HG03025 (cell line): Measurements from ENCODE around the gene SSBP4.

ENCODE experiments used
- ATAC-seq: cut with Tn5 transposase; IDR thresholded peaks from one replicate; pipeline ENCODE4 v1.9.1; 2021; ENCODE audit warnings: mild to moderate bottlenecking, moderate library complexity; ENCODE audit not compliant: unreplicated experiment, low FRiP score

SSBP4 gene

GRCh38 chr19:18431351-18432197, 12.4 kb downstream of the SSBP4 start:
- no peak for ATAC-seq

DNA sequence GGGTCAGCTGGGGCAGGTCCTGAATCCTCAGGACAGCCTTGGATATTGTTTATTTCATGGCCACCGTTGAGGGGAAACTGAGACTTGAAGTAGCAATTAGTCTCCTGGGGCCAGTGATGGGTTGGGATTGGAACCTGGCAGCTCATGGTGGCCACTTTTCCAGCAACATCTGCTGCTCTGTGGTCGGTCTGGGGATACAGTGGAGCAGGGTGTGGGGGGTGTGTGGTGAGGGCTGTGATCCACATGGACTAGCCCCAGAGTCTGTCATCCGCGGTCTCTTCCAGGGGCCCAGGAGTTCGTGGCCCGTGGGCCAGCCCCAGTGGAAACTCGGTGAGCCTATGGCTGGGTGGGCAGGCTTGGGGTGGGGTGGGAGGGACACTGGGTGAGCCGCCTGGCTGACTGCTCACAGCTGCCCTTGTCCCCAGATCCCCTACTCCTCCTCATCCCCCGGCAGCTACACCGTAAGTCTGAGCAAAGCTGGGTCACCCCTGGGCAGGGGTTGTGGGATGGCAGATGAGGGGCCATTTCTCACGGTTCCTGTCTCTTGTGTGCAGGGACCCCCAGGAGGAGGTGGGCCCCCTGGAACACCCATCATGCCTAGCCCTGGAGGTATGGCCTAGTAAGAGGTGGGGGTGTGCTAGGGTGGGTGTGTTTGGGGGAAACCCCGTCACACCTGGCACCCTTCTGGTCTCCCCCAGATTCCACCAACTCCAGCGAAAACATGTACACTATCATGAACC, 13.2 kb downstream of the SSBP4 start:
- no peak for ATAC-seq

- ATAC-seq: no peak
These were observed 14.0 kb downstream of the SSBP4 start for GRCh38 chr19:18433015-18433691.

DNA sequence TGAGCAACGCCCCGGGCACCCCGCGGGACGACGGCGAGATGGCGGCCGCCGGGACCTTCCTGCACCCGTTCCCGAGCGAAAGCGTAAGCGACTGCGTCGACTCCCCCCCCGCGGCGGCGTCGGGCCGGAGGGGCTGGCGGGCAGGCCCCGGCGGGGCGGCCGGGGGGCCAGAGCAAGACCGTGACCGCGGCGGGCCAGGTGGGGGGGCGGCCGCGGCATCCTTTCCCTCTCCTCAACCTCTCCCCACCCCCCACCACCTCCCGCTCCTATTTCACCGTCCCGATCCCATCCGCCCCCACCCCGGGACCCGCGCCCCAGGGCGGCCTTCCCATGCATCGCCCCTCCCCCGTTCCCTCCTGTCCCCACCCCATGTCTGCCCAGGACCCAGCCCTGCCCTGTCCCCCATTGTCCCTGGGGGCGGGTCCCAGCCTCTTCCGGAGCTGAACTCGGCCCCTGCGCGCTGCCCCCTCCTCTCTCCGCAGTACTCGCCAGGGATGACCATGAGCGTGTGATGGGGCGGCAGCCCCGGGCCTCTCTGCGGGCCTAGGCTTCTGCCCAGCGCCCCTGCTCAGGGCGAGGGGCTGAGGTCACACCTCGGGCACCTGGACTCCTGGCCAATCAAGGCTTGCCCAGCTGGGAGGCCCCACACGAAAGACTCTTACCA, 14.7 kb downstream of the SSBP4 start:
- ATAC-seq: no peak

GRCh38 chr19:18434411-18435175, 15.4 kb downstream of the SSBP4 start:
- ATAC-seq: no peak

DNA sequence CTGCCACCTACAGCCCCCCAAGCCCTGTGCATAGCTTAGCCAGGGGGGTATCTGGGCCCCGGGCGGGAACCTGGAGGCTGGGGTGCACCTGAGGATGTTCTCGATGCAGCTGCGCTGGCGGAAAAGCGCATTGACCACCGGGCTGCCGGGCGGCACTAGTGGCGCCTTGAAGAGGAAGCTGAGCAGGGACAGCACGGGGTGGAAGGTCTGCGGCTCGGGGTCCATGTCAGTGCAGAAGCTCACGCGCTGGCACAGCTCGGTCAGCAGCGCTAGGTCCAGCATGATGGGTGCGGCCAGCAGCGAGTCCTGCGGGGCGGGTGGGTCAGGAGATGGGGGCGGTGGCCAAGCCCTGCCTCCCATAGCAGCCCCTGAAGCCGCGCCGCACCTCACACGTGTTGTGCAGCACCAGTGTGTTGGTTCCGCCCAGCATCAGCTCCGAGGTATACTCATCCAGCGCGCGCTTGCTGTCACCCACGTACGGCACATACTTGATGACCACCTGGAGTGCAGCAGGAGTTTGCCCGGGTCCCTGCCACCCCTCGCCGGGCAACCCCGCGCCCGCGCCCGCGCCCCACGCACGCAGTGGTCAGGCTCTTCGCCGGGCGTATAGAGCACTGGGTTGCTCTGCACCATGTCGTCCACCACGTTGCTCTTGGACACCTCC, 16.1 kb downstream of the SSBP4 start:
- no peak for ATAC-seq

DNA sequence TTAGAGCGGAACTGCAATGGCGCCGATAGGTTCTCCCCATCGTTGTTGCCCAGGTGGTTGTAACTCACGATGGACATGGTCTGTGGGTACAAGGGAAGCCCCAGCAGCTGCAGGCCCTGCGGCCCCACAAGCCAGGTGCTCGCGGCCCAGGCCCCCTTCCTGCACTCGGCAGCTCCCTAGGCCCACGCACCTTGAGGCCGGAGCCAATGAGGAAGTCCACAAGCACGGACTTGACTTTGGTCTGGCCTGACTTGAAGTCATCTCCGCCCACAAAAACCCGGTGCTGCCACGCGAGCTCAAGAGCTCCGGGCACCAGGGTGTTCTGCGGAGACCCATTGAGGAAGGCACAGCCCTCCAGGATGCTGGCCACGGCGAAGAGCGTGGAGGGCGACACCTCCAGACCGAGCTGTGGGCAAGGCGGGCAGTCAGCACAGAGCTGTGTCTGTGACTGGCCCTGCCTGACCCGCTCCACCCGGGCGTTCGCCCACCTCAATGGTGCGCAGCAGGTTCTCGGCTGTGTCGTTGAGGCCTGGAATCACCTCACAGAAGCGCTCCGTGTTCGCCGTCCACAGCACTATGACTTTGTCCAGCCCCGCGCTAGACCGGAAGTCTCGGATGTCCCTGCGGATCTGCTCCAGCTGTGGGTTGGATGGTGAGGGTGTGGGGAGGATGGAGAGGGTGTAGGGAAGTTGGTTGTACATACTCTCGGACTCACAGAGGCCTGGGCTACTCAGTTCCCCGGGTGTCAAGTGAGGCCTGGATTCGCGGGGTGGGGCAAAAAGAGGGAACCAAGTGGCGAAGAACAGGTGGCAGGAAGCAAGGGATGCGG, 16.9 kb downstream of the SSBP4 start:
- no peak for ATAC-seq

DNA sequence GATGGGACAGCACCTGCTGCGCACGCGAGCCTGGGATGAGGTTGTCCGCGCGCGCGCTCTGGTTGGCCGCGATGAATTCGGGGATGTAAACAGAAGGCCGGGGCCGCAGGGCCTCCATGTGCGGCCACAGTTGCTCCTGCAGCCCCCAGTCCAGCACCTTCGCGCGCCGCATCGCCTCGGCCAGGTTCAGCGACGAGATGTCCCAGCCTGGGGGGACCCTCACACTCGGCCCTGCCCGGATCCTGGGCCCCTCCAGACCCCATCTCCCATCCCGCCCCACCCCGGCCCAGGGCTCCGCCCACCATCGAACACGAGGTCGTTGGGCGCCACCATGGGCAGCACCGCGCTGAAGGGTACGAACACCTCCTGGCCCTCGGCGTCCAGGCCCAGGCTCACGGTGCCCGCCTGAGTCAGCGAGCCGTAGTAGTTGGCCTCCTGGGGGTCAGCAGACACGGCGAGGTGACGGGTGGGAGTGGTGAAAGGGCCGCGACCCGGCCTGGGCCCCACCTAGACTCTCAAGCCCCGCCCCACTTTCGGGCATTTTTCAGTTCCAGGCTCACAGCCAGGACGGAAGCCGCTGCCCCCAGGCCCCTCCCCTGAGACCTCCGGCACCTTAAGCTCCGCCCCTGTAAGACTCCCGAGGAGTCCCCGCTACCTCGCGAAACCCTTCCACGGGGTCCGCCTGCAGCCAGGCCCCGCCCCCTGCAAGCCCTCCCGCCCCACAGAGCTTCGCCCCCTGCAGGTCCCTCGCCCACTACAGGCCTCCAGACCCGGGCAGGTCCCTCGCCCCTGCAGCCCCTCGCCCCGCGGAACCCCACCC, 17.7 kb downstream of the SSBP4 start:
- no peak for ATAC-seq

DNA sequence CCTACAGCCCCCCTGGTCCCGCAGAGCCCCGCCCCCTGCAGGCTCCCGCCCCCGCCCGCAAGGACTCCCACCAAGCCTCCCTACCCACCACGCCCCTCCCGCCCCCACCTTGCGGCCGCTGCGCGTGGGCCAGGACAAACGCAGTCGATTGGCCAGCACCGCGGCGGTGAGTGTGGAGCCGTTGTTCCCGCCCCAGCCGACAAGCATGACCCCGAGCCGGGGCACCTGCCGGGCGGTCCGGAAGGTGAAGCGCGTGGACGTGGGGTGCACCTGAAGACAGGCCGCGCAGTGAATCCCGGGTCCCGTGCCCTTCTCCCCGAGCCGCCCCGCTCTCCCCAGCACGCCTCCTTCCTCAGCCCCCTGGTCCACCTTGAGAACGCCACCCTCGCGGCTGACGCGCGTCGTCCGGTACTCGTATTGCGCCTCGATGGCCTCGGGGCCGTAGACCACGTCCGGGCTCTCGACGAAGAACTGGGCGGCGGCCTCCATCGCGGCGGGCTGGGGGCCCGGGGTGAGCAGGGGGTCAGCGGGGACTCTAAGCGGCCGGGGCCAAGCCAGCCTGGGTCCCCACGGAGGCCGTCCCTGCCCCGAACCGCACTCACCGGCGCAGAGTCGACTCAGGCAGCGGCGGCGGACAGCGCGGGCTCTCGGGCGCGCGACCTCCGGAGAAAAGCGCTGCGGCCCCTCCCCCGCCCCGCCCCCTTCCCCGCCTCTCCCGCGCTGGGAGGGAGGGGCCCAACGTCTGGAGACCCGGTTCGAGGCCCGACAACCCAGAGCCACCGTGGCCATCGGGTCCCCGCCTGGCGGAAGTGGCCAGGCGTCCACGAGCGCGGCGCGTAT, 18.5 kb downstream of the SSBP4 start, which contains the start of gene ISYNA1:
Gene ISYNA1, minus strand, starts transcription at position 643 of the 840 bp plus-strand sequence. Its CDS starts 154 bp downstream, at position 489.
- ATAC-seq: no peak

GRCh38 chr19:18438331-18439024, 19.3 kb downstream of the SSBP4 start:
- ATAC-seq: no peak

- ATAC-seq: no peak
These were observed 20.1 kb downstream of the SSBP4 start for GRCh38 chr19:18439025-18439909.

GRCh38 chr19:18439910-18440237, 20.7 kb downstream of the SSBP4 start:
- no peak for ATAC-seq

GRCh38 chr19:18440415-18440877, 21.2 kb downstream of the SSBP4 start:
- no peak for ATAC-seq

DNA sequence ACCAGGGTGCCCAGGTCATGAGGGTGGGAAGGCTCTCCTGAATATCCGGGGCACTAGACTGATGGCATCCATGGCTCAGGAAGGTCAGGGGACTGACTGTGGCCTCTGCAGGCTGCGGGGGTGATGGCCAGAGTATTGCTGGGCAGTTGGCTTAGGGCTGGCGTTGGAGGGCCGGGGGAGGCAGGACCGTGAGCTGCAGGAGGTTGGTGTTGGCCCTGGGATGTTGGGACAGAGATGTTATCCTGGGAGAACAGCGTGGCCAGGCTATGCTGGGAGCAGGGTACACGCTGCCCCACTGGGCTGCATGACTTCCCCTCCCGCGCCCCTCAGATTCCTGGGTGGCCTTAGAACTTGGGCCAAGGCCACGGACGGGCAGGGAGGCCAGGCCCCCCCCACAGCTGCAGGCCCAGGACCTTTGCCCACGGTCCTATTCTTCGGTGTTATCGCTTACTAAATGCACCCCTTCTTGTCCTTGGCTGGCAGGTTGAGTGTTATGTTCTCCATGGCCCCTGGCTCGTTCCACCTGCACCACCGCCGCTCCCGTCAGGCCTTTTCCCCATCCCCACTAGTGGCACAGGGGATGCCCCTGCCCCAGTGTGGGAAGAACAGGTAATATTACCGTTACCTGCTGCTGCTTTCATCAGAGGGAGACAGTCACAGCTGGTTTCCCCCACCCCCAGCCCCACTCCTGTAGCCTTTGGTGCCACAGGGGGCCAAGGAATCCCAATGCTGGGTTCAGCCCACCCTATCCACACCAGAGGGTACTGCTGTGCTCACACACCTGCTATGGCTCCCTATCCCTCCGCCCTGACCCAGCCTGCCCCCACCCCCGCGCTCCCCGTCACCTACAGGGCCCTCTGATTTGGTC, 22.0 kb downstream of the SSBP4 start:
- no peak for ATAC-seq
